IPS DF 4.7 (cell line): ENCODE data around the gene UTP20.

Experiments
- DNase-seq: peaks from one replicate; pipeline ENCODE4 v3.0.0-alpha.2; 2013; ENCODE audit warnings: low spot score; ENCODE audit errors: extremely low read depth

The UTP20 gene

DNA sequence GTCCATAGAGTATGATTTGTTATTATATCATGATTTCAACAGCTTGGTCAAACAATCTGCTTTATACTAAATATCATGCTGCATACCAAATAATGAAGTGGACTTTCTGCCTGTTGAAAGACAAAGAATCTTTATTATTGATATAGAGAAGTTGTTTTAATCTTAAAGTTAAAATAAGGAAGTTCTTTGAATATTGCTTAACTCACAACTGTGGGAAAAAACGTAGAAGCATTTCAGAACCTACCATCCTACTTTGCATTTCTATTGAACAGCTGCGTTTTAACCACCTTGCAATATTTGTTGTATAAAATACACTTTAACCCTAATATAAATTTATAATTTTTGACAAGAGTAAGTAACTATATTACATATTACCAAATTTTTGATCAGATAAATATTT is 150.6 kb downstream of the UTP20 start:
- no peak for DNase-seq

DNA sequence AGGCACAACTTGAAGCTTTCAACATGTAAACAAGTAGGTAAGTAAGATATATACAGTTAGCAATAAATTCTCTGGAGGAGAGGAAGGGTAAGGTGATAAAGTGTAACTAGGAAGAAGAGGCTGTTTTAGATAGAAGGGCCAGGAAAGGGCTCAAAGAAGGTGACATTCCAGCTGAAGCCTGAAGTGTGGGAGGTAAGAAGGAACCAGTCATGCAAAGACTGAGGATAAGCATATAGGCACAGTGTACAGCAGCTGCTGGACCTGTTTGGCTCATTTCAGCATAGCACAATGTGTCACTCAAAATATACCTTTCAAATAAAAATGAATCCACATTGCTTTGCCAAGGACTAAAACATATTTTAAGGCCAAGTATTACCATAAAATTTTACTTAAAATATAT is 156.2 kb downstream of the UTP20 start:
- DNase-seq = no peak
